ENCODE data around the gene DNAJC1. TPM values are rescaled to one million over a fixed set of nuclear protein-coding genes. Genes with fewer than 3 reads are reported as not detected.
"Not testable (repeated sequence)": the region's sequence is repeated elsewhere in the genome, so short reads cannot be mapped to it uniquely, and the experiment has no call there.

DNAJC1 gene
- total and polyA plus RNA-seq, 3 donors from 2014 or later: 16.7 to 59.6 (median 59.0) TPM

GRCh38 chr10:22042557-22043326, 39.2 kb upstream of the DNAJC1 start:
- no peak for DNase-seq
- Histone ChIP-seq H3K27ac (no peak overlapping the region), H3K4me3 (no peak overlapping the region), H3K4me1 (no peaks in the 10 kb centered on the region), H3K36me3 (ENCODE audit: low read depth, missing control alignments) (no peaks in the 10 kb centered on the region), H3K9me3 (no peaks in the 10 kb centered on the region), H3K27me3 (no peaks in the 10 kb centered on the region)
- intact Hi-C loops (cut with DNase I; ENCODE audit: low total_unique reads): no loop called here
- 65 to 70% methylated on average over 8 of the region's 8 CpGs for WGBS, 2 donors
- TF ChIP-seq CTCF (IDR thresholded peaks at IDR 0.05) (no peak), POLR2A (IDR thresholded peaks at IDR 0.05) (no peak)

- H3K27ac ChIP-seq: no peak overlapping the region
- intact Hi-C loops (cut with DNase I; ENCODE audit: low total_unique reads): no loop called here
- no peaks in the 10 kb centered on the region for H3K36me3 ChIP-seq (ENCODE audit: low read depth, missing control alignments)
- no peaks in the 10 kb centered on the region for H3K9me3 ChIP-seq
- 84 to 85% methylated on average over 3 of the region's 3 CpGs for WGBS, 2 donors
- H3K27me3 ChIP-seq: no peaks in the 10 kb centered on the region
- no peak overlapping the region for H3K4me3 ChIP-seq
- DNase-seq: no peak
- peaks cover 2% of the 10 kb centered on the region for H3K4me1 ChIP-seq
- TF ChIP-seq POLR2A (IDR thresholded peaks at IDR 0.05): no peak
These were observed 30.8 kb upstream of the DNAJC1 start for GRCh38 chr10:22034333-22034732.

GRCh38 chr10:22032268-22032667, 28.7 kb upstream of the DNAJC1 start:
- intact Hi-C loops (cut with DNase I; ENCODE audit: low total_unique reads); H3K27ac ChIP-seq; H3K27me3 ChIP-seq; H3K36me3 ChIP-seq (ENCODE audit: low read depth, missing control alignments); H3K4me3 ChIP-seq; H3K9me3 ChIP-seq; DNase-seq; H3K4me1 ChIP-seq: not testable (repeated sequence)
- 71 to 72% methylated on average over 3 of the region's 3 CpGs for WGBS, 2 donors

GRCh38 chr10:22030421-22030820, 26.9 kb upstream of the DNAJC1 start:
- TF ChIP-seq CTCF (IDR thresholded peaks at IDR 0.05) (no peak), POLR2A (IDR thresholded peaks at IDR 0.05) (no peak)
- intact Hi-C loops (cut with DNase I; ENCODE audit: low total_unique reads): no loop called here
- DNase-seq: no peak
- WGBS, 2 donors: 77 to 81% methylated on average over 2 of the region's 2 CpGs
- Histone ChIP-seq H3K27ac (no peak overlapping the region), H3K27me3 (no peaks in the 10 kb centered on the region), H3K4me3 (no peak overlapping the region), H3K36me3 (ENCODE audit: low read depth, missing control alignments) (no peaks in the 10 kb centered on the region), H3K4me1 (peaks cover 4% of the 10 kb centered on the region), H3K9me3 (no peaks in the 10 kb centered on the region)

- intact Hi-C loops (cut with DNase I; ENCODE audit: low total_unique reads): no loop called here
- no peak overlapping the region for H3K27ac ChIP-seq
- TF ChIP-seq CTCF (IDR thresholded peaks at IDR 0.05) (no peak), POLR2A (IDR thresholded peaks at IDR 0.05) (no peak)
- 61 to 74% methylated on average over 12 of the region's 12 CpGs for WGBS, 2 donors
- no peak overlapping the region for H3K4me3 ChIP-seq
- no peaks in the 10 kb centered on the region for H3K27me3 ChIP-seq
- no peaks in the 10 kb centered on the region for H3K36me3 ChIP-seq (ENCODE audit: low read depth, missing control alignments)
- no peak for DNase-seq
- peaks cover 4% of the 10 kb centered on the region for H3K4me1 ChIP-seq
- no peaks in the 10 kb centered on the region for H3K9me3 ChIP-seq
These were observed 26.1 kb upstream of the DNAJC1 start for GRCh38 chr10:22029445-22030236.
